GM21528 (cell line): ENCODE data around the gene ABCA1.
A peak's percentile ranks its signal among the peaks of the same experiment; 100 is the strongest.
"Not testable (repeated sequence)": the region's sequence is repeated elsewhere in the genome, so short reads cannot be mapped to it uniquely, and the experiment has no call there.

Experiments used
- ATAC-seq: cut with Tn5 transposase; IDR thresholded peaks from one replicate; pipeline ENCODE4 v1.9.1; 2021; ENCODE audit warnings: mild to moderate bottlenecking, moderate library complexity; ENCODE audit not compliant: unreplicated experiment, low FRiP score

The ABCA1 gene

GRCh38 chr9:104927912-104928740, at the start of gene ABCA1:
ABCA1 (minus strand) TSS chr9:104928155; CDS start chr9:104903679, 24,476 bp downstream.
- peak; percentile 51 for ATAC-seq

GRCh38 chr9:104977580-104977979, 49.6 kb upstream of the ABCA1 start:
- no peak for ATAC-seq

- ATAC-seq: no peak
Measured at GRCh38 chr9:104977168-104977567, 49.2 kb upstream of the ABCA1 start.

GRCh38 chr9:104975966-104976595, 48.1 kb upstream of the ABCA1 start:
- not testable (repeated sequence) for ATAC-seq

GRCh38 chr9:104974053-104974962, 46.4 kb upstream of the ABCA1 start:
- no peak for ATAC-seq

GRCh38 chr9:104972242-104972866, 44.4 kb upstream of the ABCA1 start:
- no peak for ATAC-seq

GRCh38 chr9:104971511-104971910, 43.6 kb upstream of the ABCA1 start:
- ATAC-seq: no peak

GRCh38 chr9:104970271-104970987, 42.5 kb upstream of the ABCA1 start:
- no peak for ATAC-seq

- ATAC-seq: no peak
Measured at GRCh38 chr9:104969116-104969515, 41.2 kb upstream of the ABCA1 start.

GRCh38 chr9:104968025-104968982, 40.3 kb upstream of the ABCA1 start:
- ATAC-seq: peak; percentile 98

GRCh38 chr9:104963076-104963475, 35.1 kb upstream of the ABCA1 start:
- no peak for ATAC-seq

- no peak for ATAC-seq
Measured at GRCh38 chr9:104961701-104962359, 33.9 kb upstream of the ABCA1 start.

- ATAC-seq: no peak
Measured at GRCh38 chr9:104961238-104961637, 33.3 kb upstream of the ABCA1 start.

- ATAC-seq: no peak
Measured at GRCh38 chr9:104960662-104961061, 32.7 kb upstream of the ABCA1 start.

- ATAC-seq: no peak
Measured at GRCh38 chr9:104958751-104959150, 30.8 kb upstream of the ABCA1 start.

GRCh38 chr9:104958006-104958405, 30.1 kb upstream of the ABCA1 start:
- ATAC-seq: not testable (repeated sequence)

GRCh38 chr9:104951487-104951886, 23.5 kb upstream of the ABCA1 start:
- ATAC-seq: no peak

- no peak for ATAC-seq
Measured at GRCh38 chr9:104950838-104951237, 22.9 kb upstream of the ABCA1 start.
